Measurements from ENCODE around the gene NR5A2.

Gene NR5A2

GRCh38 chr1:200205216-200205995 lies 177.9 kb downstream of the NR5A2 start:
- DNase-seq (ENCODE audit: low spot score), result no peak
- no peak for TF ChIP-seq CTCF (IDR thresholded peaks at IDR 0.05; ENCODE audit: extremely low read depth, insufficient read depth, missing control alignments)
- in situ Hi-C loops (cut with MboI; ENCODE audit: low pct_unique_long_range_greater_than_20kb, low sequenced_read_pairs, unreplicated experiment), result no loop called here

- DNase-seq (ENCODE audit: low spot score), result no peak
- in situ Hi-C loops (cut with MboI; ENCODE audit: low pct_unique_long_range_greater_than_20kb, low sequenced_read_pairs, unreplicated experiment), result no loop called here
- no peak for TF ChIP-seq CTCF (IDR thresholded peaks at IDR 0.05; ENCODE audit: extremely low read depth, insufficient read depth, missing control alignments)
Measured at GRCh38 chr1:200206340-200206739, 178.8 kb downstream of the NR5A2 start.

- no peak for DNase-seq (ENCODE audit: low spot score)
- in situ Hi-C loops (cut with MboI; ENCODE audit: low pct_unique_long_range_greater_than_20kb, low sequenced_read_pairs, unreplicated experiment), result no loop called here
- TF ChIP-seq CTCF (IDR thresholded peaks at IDR 0.05; ENCODE audit: extremely low read depth, insufficient read depth, missing control alignments), result no peak
Measured at GRCh38 chr1:200206761-200207160, 179.3 kb downstream of the NR5A2 start.

- in situ Hi-C loops (cut with MboI; ENCODE audit: low pct_unique_long_range_greater_than_20kb, low sequenced_read_pairs, unreplicated experiment), result no loop called here
- TF ChIP-seq CTCF (IDR thresholded peaks at IDR 0.05; ENCODE audit: extremely low read depth, insufficient read depth, missing control alignments), result no peak
Measured at GRCh38 chr1:200207711-200208126, 180.2 kb downstream of the NR5A2 start.

GRCh38 chr1:200211157-200211556 lies 183.6 kb downstream of the NR5A2 start:
- no peak for DNase-seq (ENCODE audit: low spot score)
- in situ Hi-C loops (cut with MboI; ENCODE audit: low pct_unique_long_range_greater_than_20kb, low sequenced_read_pairs, unreplicated experiment), result no loop called here
- no peak for TF ChIP-seq CTCF (IDR thresholded peaks at IDR 0.05; ENCODE audit: extremely low read depth, insufficient read depth, missing control alignments)

More at GRCh38 chr1:200207711-200208126, 180.2 kb downstream of the NR5A2 start:
- DNase-seq (ENCODE audit: low spot score), result peak; percentile 25

- DNase-seq (ENCODE audit: low spot score), result no peak
- no peak for TF ChIP-seq CTCF (IDR thresholded peaks at IDR 0.05; ENCODE audit: extremely low read depth, insufficient read depth, missing control alignments)
- in situ Hi-C loops (cut with MboI; ENCODE audit: low pct_unique_long_range_greater_than_20kb, low sequenced_read_pairs, unreplicated experiment), result no loop called here
Measured at GRCh38 chr1:200213392-200213791, 185.9 kb downstream of the NR5A2 start.
